Measurements from ENCODE around the gene ADCK1. TPM values are rescaled to one million over a fixed set of nuclear protein-coding genes. Genes with fewer than 3 reads are reported as not detected.
A peak's percentile ranks its signal among the peaks of the same experiment; 100 is the strongest.

The ADCK1 gene, protein sequence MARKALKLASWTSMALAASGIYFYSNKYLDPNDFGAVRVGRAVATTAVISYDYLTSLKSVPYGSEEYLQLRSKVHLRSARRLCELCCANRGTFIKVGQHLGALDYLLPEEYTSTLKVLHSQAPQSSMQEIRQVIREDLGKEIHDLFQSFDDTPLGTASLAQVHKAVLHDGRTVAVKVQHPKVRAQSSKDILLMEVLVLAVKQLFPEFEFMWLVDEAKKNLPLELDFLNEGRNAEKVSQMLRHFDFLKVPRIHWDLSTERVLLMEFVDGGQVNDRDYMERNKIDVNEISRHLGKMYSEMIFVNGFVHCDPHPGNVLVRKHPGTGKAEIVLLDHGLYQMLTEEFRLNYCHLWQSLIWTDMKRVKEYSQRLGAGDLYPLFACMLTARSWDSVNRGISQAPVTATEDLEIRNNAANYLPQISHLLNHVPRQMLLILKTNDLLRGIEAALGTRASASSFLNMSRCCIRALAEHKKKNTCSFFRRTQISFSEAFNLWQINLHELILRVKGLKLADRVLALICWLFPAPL
- total RNA-seq (4.0 and 4.2 TPM in 2 replicates), polyA plus RNA-seq (6.9 and 7.9 TPM in 2 replicates), polyA minus RNA-seq (9.0 TPM in 2 replicates), Bru-seq, nascent RNA (percentile 39 among the genes with signal in this experiment), BruChase-seq, experiment 1, labeled RNA remaining after a 6-hour chase (percentile 38 among the genes with signal in this experiment), BruChase-seq, experiment 2, labeled RNA remaining after a 2-hour chase (percentile 38 among the genes with signal in this experiment)
- polyA plus RNA-seq (2011; cell fraction: cytosol; rRNA removed), result 4.4 and 5.2 TPM in 2 replicates
- polyA plus RNA-seq (2011; cell fraction: nucleus; rRNA removed), result 12.3 and 14.7 TPM in 2 replicates
- polyA plus RNA-seq (2012), result 3.2 and 3.8 TPM in 2 replicates
- 4.6 TPM for polyA minus RNA-seq (2011; cell fraction: cytosol; rRNA and poly(A)+ RNA removed)
- 4.2 and 5.7 TPM in 2 replicates for polyA minus RNA-seq (2011; cell fraction: nucleus; rRNA and poly(A)+ RNA removed)
- long read RNA-seq, partial matches to known transcripts, result 1 of 10 reads
- long read RNA-seq, other reads (novel, unspliced or antisense), result 4 of 10 reads

DNA sequence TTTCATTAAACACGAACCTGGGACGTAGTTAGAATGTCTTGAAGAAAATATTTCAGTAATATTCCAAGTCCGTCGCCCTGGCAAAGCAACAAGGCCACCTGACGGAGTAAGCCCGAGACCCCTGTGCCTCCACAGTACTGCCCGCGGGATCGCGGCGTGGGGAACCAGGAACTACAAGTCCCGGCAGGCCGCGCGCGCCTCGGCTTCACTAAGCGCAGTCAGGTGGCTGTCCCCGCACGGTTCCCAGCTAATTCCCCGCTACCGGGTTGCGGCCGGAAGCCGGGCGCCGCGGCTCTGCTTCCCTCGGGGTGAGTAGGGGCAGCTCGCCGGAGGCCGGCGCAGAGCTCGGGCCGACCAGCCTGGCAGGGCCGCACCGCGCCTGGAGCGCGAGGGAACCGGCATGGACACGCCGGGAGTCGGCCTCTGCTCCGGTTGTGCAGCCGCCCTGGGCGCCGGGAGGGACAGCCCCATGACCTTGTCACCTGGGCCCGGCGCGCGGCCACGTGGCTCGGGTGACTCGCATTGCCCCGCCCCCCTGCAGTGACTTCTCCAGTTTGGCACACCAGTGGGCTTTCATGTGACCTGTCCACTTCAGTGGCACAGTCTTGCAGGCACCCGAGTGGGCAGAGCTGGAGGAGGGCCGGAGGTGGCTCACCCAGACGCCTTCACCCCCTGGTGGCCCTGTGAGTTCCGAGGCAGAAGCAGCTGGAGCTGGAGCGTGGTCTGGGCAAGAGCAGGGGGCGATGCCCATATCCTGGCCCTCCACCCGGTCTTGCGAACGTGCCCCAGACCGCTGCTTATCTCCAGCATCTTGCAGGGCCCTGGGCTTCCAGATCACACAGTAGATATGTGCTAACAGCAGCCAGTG lies at the start of gene ADCK1:
TSS of gene ADCK1 (plus strand) at position 247 of the 868 bp plus-strand sequence. CDS start 18,870 bp downstream, outside the sequence.
- POLR2A ChIA-PET, result no interaction called here
- peak; percentile 82 for DNase-seq (ENCODE audit: low read depth, low spot score)

More for the DNA sequence above, at the start of gene ADCK1:
- TF ChIP-seq GATA2 (IDR thresholded peaks at IDR 0.05; ENCODE audit: insufficient read depth, insufficient read length, low read depth, low read length) (peak; percentile 64), EZH2 (IDR thresholded peaks at IDR 0.05; ENCODE audit: borderline replicate concordance, low read depth, low read length, severe bottlenecking) (no peak), POLR2AphosphoS5 (IDR thresholded peaks at IDR 0.05; ENCODE audit: insufficient read depth, low read depth, low read length) (peak; percentile 79), FOS (IDR thresholded peaks at IDR 0.05; ENCODE audit: borderline replicate concordance, insufficient read depth, low read length) (peak; percentile 50), MYC (IDR thresholded peaks at IDR 0.05; ENCODE audit: low read depth, low read length) (no peak), MAX (IDR thresholded peaks at IDR 0.05; ENCODE audit: insufficient read depth, insufficient read length) (peak; percentile 60), JUN (IDR thresholded peaks at IDR 0.05; ENCODE audit: borderline replicate concordance, insufficient read depth, insufficient read length, low read depth) (no peak), POLR2A (IDR thresholded peaks at IDR 0.05; ENCODE audit: low read depth, low read length) (peak; percentile 74), CTCF (IDR thresholded peaks at IDR 0.05; ENCODE audit: extremely low read depth in 1 of 2, insufficient read depth in 1 of 2, low read depth in 1 of 2, low read length in 2 of 2) (peak; percentile 32 to 69)
- Histone ChIP-seq H3K4me2 (ENCODE audit: insufficient read depth, low read length) (peak within 1 kb of the TSS; percentile 51), H3K9me1 (replicated peaks; ENCODE audit: control insufficient read depth, extremely low read depth, insufficient read depth, low read length) (no peaks in the 10 kb centered on the region), H3K4me3 (replicated peaks in 1 of 3; ENCODE audit: insufficient read depth in 1 of 3, low read depth in 1 of 3, low read length in 3 of 3) (peak within 1 kb of the TSS; percentile 29 to 69 (median 62)), H3K27me3 (ENCODE audit: control insufficient read depth in 2 of 2, insufficient read depth in 2 of 2, low read length in 2 of 2) (no peaks in the 10 kb centered on the region), H3K9ac (replicated peaks; ENCODE audit: extremely low read depth, insufficient read depth, low read length) (peak within 1 kb of the TSS; percentile 57), H3K9me3 (replicated peaks; ENCODE audit: control insufficient read depth, insufficient read depth, low read length) (no peaks in the 10 kb centered on the region), H3K27ac (ENCODE audit: insufficient read depth, low read depth, low read length) (peak within 1 kb of the TSS; percentile 55), H3K36me3 (ENCODE audit: control insufficient read depth in 2 of 2, extremely low read depth in 1 of 2, insufficient read depth in 2 of 2, low read length in 2 of 2) (no peaks in the 10 kb centered on the region), H3K4me1 (ENCODE audit: control insufficient read depth, extremely low read depth, insufficient read depth, low read length) (peaks cover 5% of the 10 kb centered on the region), H4K20me1 (replicated peaks; ENCODE audit: control insufficient read depth, extremely low read depth, insufficient read depth, low read length) (no peaks in the 10 kb centered on the region), H3K79me2 (ENCODE audit: control insufficient read depth, insufficient read depth, low read length) (no peaks in the 10 kb centered on the region), H2AFZ (ENCODE audit: low read depth, low read length) (peak within 1 kb of the TSS; percentile 85)
- FAIRE-seq, result peak; percentile 92
- dilution Hi-C loops (cut with MboI; ENCODE audit: extremely low pct_ligation_motif_present, low sequenced_read_pairs) (no loop called here), intact Hi-C loops (cut with micrococcal nuclease) (loop anchor here (1.0 to 2.0 kb wide), 3 partner anchors 39 to 145 kb away; partner anchors contain the start of gene SNW1)
- CTCF ChIA-PET, result interaction anchor here (1.0 to 2.7 kb wide), 9 partner anchors 10 to 187 kb away, joined by 3 to 16 read pairs (median 4); partner anchors contain the start of gene SNW1
- BruUV-seq (replicated peaks), result TSS peak; percentile 59
